H1 (cell line): Measurements from ENCODE around the gene NFKB1. TPM values are rescaled to one million over a fixed set of nuclear protein-coding genes. Genes with fewer than 3 reads are reported as not detected.

Source experiments
- BACH1 ChIP-seq: IDR thresholded peaks from 2 replicates; pipeline ENCODE4 v1.6.1; 2012; ENCODE audit warnings: low read length, improper control_type of control experiment
- CHD2 ChIP-seq: IDR thresholded peaks from 2 replicates; pipeline ENCODE4 v1.6.1; 2012; ENCODE audit warnings: low read length, improper control_type of control experiment
- TAF7 ChIP-seq: optimal IDR thresholded peaks from 2 replicates; pipeline ENCODE3; 2011; ENCODE audit warnings: low read depth, mild to moderate bottlenecking, inconsistent platforms, low read length, moderate library complexity, borderline replicate concordance
- polyA plus RNA-seq, 7 experiments: library from polyadenylated mRNA; depleted of rRNA in 3 of 7; stranded (reverse) in 5 of 7; unstranded in 2 of 7; fragments of >200 nt in 5 of 7; fragments of 200-250 nt in 2 of 7; gene quantifications; 1 replicate in 5 of 7; 2 replicates in 1 of 7; 4 replicates in 1 of 7; pipeline versions ENCODE4 v1.2.1 to v1.2.3, GENCODE V29; 2011 to 2013; ENCODE audit warnings: missing spikeins in 2 of 7, mixed read lengths in 2 of 7
- total RNA-seq: library from RNA; stranded (reverse); fragmentation: NEBNext Ultra II Directional; extraction: Animal tissue kit (Norgen Biotek cat#: 25700); gene quantifications from 2 replicates; pipeline ENCODE4 v1.2.1, GENCODE V29; 2021
- TF ChIP-seq, protein P1 (sequence below): fragments of 300-600 bp; sonication (generic); IDR thresholded peaks from 2 replicates; pipeline ENCODE4 v1.7.1; 2012; ENCODE audit warnings: low read length, moderate library complexity, mild to moderate bottlenecking, inconsistent platforms; ENCODE audit not compliant: insufficient replicate concordance

Gene NFKB1
- total and polyA plus RNA-seq, 2 of the 8 experiments (the other 6 are each of a cell fraction or from before 2014, with no cell fraction given) = 2.9 to 6.8 TPM

DNA sequence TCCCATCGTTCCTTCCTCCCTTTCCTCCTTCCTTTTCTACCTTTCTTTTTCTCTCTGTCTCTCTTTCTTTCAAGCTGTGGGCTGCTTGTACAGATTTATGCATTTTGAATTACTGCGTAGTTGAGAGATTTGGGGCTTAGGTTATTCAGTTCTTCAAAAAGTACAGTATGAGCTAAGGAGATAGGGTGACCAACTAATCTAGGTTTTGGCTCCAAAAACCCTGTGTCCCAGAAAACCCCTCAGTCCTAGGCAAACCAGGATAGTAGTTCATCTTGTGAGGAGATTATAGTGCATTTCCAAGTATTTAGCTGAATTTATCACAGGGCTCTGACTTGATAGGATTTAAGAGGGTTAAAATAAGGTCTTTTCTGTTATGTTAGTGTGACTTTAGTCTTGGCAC, 64.5 kb downstream of the NFKB1 start (continued):
- TF ChIP-seq, protein P1, sequence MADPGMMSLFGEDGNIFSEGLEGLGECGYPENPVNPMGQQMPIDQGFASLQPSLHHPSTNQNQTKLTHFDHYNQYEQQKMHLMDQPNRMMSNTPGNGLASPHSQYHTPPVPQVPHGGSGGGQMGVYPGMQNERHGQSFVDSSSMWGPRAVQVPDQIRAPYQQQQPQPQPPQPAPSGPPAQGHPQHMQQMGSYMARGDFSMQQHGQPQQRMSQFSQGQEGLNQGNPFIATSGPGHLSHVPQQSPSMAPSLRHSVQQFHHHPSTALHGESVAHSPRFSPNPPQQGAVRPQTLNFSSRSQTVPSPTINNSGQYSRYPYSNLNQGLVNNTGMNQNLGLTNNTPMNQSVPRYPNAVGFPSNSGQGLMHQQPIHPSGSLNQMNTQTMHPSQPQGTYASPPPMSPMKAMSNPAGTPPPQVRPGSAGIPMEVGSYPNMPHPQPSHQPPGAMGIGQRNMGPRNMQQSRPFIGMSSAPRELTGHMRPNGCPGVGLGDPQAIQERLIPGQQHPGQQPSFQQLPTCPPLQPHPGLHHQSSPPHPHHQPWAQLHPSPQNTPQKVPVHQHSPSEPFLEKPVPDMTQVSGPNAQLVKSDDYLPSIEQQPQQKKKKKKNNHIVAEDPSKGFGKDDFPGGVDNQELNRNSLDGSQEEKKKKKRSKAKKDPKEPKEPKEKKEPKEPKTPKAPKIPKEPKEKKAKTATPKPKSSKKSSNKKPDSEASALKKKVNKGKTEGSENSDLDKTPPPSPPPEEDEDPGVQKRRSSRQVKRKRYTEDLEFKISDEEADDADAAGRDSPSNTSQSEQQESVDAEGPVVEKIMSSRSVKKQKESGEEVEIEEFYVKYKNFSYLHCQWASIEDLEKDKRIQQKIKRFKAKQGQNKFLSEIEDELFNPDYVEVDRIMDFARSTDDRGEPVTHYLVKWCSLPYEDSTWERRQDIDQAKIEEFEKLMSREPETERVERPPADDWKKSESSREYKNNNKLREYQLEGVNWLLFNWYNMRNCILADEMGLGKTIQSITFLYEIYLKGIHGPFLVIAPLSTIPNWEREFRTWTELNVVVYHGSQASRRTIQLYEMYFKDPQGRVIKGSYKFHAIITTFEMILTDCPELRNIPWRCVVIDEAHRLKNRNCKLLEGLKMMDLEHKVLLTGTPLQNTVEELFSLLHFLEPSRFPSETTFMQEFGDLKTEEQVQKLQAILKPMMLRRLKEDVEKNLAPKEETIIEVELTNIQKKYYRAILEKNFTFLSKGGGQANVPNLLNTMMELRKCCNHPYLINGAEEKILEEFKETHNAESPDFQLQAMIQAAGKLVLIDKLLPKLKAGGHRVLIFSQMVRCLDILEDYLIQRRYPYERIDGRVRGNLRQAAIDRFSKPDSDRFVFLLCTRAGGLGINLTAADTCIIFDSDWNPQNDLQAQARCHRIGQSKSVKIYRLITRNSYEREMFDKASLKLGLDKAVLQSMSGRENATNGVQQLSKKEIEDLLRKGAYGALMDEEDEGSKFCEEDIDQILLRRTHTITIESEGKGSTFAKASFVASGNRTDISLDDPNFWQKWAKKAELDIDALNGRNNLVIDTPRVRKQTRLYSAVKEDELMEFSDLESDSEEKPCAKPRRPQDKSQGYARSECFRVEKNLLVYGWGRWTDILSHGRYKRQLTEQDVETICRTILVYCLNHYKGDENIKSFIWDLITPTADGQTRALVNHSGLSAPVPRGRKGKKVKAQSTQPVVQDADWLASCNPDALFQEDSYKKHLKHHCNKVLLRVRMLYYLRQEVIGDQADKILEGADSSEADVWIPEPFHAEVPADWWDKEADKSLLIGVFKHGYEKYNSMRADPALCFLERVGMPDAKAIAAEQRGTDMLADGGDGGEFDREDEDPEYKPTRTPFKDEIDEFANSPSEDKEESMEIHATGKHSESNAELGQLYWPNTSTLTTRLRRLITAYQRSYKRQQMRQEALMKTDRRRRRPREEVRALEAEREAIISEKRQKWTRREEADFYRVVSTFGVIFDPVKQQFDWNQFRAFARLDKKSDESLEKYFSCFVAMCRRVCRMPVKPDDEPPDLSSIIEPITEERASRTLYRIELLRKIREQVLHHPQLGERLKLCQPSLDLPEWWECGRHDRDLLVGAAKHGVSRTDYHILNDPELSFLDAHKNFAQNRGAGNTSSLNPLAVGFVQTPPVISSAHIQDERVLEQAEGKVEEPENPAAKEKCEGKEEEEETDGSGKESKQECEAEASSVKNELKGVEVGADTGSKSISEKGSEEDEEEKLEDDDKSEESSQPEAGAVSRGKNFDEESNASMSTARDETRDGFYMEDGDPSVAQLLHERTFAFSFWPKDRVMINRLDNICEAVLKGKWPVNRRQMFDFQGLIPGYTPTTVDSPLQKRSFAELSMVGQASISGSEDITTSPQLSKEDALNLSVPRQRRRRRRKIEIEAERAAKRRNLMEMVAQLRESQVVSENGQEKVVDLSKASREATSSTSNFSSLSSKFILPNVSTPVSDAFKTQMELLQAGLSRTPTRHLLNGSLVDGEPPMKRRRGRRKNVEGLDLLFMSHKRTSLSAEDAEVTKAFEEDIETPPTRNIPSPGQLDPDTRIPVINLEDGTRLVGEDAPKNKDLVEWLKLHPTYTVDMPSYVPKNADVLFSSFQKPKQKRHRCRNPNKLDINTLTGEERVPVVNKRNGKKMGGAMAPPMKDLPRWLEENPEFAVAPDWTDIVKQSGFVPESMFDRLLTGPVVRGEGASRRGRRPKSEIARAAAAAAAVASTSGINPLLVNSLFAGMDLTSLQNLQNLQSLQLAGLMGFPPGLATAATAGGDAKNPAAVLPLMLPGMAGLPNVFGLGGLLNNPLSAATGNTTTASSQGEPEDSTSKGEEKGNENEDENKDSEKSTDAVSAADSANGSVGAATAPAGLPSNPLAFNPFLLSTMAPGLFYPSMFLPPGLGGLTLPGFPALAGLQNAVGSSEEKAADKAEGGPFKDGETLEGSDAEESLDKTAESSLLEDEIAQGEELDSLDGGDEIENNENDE = no peak
- no peak for TF ChIP-seq TAF7
- TF ChIP-seq BACH1 = no peak
- TF ChIP-seq CHD2 = no peak
